Hippocampal formation (tissue), 2 donors: Measurements from ENCODE around the gene SPAG16.
"Not testable (repeated sequence)": the region's sequence is repeated elsewhere in the genome, so short reads cannot be mapped to it uniquely, and the experiment has no call there.

Source experiments
- DNase-seq, 2 donors: peaks; one replicate each; lab custom pipeline; 2025; lab: John Stamatoyannopoulos, UW

SPAG16 gene

DNA sequence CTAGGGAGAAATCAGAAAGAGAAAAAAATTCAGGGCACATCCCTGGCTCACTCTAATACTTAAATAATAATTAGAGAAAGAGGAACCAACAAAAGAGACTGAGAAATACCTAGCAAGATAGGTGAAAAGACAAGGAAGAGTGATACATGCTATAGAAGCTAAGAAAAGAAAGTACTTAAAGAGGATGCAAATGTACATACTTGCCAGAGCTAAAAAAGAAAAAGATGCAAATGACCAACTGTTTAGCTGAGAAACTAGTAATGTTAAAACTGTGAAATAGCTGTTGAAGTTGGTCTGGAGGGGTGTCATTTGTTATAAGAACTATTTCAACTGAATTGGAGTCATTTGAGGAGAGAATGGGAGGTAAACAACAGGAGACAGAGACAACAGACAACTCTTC, 412.2 kb downstream of the SPAG16 start:
- no peak for DNase-seq

DNA sequence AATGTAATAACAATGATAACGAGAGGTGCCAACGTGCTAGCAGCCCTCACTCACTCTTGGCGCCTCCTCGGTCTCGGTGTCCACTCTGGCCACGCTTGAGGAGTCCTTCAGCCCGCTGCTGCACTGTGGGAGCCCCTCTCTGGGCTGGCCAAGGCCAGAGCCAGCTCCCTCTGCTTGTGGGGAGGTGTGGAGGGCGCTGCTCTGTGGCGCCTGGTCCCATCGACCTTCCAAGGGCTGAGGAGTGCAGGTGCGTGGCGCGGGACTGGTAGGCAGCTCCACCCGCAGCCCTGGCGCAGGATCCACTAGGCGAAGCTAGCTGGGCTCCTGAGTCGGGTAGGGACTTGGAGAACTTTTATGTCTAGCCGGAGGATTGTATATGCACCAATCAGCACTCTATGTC, 417.1 kb downstream of the SPAG16 start:
- DNase-seq = not testable (repeated sequence)

DNA sequence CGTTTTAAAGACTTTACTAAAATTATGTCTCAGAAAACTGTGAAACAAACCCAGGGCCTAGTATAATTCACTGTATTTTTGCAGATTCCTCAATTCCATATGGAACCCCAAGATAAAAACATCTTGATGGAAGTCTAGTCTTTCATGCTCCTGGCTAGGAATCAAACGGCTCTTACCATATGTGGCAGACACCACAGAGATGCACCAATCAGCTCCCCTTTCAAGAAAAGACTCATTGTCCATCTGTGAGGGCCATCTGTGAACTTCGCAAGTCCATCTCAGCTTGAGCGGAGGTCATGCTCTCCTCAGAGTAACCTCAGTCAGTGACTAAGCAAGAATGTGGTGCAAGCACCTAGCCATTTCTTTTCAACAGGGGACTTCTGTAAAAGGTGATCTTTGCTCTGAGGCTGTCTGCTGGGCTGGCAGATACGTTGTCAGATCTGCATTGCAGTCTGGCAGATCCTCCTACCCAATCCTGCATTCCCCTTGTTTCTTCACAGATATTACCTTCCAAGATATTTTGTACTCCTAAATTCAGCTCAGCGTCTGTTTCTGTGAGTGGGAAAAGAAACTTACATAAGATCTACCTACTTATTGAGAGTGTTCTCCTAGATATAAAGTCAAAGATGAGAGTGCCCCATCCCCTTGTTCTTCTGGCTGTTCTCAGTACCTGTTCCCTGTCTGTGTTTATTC, 419.3 kb downstream of the SPAG16 start:
- DNase-seq = peak in 1 of 2 donors; percentile 14

DNA sequence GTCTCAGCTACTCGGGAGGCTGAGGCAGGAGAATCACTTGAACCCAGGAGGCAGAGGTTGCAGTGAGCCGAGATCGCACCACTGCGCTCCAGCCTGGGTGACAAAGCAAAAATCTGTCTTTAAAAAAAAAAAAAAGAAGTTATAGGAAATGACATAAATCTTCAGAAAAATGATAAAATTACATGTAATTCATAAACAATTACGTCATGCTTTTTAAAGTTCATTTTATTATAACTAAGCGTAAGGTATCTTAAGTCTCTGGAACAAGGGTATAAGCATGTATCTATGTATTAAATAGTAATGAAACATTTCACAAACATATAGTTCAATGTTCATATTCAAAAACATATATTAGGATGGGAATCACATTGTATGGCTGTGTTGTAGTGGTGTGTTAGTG, 425.9 kb downstream of the SPAG16 start:
- no peak for DNase-seq

DNA sequence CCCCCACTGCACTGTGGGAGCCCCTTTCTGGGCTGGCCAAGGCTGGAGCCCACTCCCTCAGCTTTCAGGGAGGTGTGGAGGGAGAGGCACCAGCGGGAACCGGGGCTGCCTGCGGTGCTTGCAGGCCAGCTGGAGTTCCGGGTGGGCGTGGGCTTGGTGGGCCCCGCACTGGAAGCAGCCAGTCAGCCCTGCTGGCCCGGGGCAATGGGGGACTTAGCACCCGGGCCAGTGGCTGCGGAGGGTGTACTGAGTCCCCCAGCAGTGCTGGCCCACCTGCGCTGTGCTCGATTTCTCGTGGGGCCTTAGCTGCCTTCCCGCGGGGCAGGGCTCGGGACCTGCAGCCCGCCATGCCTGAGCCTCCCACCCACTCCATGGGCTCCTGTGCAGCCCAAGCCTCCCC, 434.1 kb downstream of the SPAG16 start:
- DNase-seq = not testable (repeated sequence)

DNA sequence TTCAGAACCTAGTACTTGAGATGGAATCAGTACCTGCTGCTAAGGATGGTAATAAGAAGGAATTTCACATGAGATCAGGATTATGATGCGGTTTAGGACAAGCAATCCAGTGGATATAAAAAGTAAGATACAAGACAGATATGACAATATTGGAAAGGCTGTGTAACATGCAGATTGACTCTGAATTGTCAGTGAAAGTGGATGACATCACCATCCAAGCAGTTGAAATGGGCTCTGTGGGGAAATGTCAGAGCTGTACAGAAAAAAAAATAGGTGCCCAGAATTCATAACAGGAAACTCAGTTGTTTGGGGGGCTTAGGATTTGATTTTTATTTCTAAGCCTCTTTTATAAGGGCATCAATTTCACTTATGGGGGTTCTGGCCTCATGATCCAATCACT, 438.3 kb downstream of the SPAG16 start:
- no peak for DNase-seq

DNA sequence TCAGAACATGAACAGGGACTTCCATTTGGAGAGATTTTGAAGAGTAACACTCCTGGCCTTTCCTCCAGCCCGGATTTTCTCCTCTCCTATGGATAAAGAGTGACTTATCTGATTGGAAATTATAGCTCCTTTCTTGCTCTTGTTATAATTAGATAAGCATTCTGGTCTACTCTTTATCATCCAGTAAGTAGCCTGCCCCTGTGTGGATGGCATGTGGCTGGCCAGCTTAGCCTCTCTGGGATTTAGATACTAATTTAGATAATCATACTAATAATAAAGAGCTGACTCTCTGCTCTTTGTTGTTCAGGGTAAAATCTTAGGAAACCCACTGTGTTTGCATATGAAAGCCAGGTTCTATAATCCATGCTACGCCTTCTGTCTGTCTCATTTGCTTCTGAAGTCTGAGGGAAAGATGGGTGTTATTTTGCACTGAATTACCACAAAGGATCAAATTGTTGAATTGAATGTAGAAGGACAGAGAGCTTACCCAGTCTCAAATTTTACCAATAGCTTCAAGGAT, 438.8 kb downstream of the SPAG16 start:
- DNase-seq = no peak

DNA sequence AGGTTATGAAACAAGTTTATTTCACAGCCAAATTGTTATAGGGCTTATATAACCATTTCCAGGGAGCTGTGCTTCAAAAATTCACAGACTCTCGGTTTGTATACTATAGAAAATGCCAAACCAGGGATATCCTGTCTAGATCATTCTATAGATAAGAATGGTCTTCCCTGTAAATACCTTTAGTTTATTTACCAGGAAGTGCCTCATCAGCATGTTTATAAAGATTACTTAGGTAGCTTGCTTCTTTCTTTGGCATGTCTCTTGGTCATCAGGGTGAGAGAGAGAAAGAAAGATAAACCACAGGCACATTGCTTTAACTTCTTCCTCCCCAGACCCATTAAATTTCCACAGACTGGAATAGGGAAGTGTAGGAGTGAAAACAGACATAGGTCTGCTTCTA, 439.4 kb downstream of the SPAG16 start:
- DNase-seq = peak in 1 of 2 donors; percentile 10

DNA sequence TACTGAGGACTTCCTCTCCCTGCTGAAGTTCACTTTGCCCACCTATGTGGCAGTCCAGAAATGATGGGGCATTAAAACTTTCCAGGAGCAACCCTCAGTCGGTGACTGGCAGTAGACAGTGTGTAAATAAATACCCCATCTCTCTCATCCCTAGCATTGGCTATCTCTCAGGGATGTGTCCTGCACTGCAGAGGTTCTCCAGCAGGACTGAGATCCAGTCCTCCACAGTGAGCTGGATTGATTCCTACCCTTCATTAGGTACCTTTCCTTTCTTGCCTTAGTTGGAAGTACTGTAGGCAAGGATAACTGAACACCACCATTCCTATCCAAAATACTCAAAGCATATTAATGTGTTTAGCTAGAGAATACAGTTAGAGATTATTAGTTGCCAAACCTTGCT, 441.8 kb downstream of the SPAG16 start:
- no peak for DNase-seq

DNA sequence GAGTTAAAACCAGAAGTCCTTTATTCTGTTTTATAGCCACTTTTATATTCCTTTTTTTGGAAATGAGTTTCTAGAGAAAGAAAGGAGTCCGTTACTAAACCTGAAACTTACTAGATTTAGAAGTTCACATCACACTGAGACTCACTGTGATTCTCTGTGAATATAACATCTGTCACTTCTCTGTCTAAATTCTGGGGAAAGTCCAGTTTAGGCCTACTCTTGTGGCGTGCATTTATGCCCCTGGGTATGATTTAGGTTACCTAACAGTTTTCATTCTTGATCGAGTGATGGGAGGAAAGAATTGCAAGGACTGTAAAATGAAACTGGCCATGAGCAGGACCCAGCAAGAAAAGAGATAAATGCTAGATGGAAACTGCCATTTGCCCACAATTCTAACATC, 449.6 kb downstream of the SPAG16 start:
- DNase-seq = no peak

DNA sequence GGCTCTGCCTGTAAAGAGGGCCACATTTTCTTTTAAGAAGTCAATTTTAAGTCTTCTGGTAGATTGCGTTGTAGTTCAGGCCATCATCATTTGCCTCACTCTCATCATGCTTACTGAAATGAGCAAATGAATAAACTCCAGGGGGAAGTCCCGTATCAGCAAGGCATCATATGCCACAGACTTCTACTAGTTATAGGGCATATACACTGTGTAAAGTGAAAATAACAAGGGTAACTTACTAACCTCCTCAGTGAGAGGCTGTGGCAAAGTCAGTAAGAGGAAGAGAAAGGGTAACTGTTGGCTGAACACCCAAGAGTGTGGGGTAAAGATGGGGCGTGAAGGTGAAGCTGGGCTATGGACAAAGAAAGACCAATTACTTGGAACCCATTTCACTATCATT, 456.2 kb downstream of the SPAG16 start:
- DNase-seq = no peak

DNA sequence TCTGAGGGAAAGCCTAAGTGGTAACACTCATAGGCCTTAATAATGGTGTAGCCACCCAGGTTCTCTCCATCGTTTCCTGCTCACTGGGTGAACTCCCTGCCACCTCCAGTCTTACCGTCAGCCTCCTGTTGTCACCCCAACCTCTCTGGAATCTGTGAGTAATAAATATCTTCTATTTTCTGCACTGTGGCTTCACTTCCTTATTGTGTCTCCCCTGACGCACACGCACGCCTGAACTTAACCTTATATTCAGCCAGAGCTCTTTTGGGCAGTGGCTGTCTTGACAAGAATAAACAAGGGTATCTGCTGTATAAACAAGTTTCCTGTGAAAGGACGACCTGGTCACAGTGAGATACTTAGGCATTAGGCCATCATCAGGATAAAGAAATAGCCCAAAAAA, 467.2 kb downstream of the SPAG16 start:
- DNase-seq = no peak

DNA sequence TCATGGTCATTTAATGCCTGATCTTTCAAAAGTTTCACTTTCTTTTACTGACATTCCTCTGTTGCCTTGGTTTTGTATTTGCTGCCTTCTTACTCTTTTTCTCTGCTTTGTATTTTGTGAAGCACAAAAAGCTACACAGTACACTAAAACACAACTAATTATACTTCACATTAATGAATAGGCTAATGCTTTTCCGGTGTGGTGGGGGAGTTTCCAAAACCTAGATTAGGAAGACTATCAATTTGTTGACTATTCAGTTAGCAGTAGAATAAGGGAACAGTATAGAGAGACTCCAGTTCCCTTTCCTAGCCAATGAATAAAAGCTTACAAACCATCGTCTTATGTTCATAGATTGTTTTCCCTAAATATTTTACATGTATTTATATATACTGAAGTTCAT, 468.3 kb downstream of the SPAG16 start:
- no peak for DNase-seq

DNA sequence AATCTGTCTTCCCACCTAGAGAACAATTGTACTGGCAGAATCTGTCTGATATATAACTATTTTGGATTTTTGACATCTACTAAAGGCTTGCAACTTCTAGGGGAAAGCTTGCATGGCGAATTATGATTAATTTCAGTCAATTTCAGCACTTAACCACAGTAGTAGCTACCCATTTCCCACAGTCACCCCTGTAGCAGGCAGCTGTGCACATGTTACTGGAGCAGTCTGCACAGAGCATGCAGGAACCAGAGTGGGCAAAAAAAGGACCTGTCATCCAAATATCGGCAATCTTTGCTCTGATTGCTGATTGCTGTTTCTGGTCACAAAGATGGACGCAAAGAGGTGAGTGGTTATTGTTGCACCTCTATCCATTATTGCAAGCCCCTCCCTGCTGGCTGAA, 473.3 kb downstream of the SPAG16 start:
- DNase-seq = no peak

DNA sequence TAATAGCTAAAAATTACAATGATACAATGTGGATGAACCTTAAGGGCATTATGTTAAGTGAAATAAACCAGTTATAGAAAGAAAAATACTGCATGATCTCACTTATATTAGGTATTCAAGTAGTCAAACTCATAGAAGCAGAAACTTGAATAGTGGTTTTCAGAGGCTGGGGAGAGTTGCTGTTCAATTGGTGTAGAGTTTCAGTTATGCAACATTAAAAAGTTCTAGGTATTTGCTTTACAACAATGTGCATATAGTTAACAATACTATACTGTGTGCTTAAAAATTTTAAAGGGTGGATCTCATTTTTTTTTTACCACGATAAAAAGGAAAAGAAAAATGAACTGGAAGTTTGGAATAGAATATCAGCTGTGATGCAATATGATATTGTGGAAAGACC, 479.1 kb downstream of the SPAG16 start:
- no peak for DNase-seq

DNA sequence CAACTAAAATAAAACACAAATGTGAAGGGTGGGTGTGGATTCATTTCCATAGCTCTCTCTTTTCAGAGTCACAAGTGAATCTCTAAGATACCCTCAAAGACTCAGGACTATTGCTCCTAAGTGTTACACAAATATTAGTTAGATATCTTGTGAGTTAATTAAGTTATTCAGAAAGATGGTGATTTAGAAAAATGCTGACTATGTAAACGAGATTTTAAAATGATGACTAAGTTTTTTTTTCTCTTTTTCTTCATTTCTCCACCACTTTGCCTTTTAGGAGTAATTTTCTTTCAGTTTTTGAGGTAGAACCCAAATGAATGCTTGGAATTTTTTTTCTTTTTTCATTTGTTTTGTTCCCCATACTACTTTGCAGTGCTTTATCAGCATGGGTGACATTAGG, 479.7 kb downstream of the SPAG16 start:
- DNase-seq = no peak

DNA sequence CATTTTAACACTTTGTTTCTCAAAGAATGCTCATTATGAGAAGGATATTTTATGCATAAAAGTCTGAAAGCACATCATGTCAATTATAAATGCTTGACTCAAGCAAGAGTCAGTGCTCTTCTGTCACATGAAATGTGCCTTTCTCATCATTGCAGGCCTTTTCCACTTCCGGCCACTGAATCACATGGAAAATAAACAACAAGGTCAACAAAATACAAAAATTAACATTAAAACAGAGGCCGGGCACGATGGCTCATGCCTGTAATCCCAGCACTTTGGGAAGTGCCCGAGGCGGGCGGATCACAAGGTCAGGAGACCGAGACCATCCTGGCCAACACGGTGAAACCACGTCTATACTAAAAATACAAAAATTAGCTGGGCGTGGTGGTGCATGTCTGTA, 480.6 kb downstream of the SPAG16 start:
- no peak for DNase-seq

DNA sequence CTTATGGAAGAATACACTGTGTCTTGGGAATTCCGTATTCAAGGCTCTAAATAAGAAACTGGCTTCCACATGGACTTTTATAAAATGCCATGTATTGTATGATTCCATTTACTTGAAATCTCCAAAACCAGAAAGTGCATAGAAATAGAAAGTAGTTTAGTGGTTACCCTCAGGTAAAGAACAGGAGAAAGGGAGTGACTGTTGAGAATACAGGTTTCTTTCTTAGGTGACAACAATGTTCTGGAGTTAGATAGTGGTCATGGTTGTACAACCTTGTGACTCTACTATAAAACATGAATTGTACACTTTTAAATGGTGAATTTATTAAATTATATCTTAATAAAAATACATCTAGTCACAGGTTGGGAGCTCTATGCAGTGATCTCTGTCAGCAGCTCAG, 481.8 kb downstream of the SPAG16 start:
- no peak for DNase-seq

DNA sequence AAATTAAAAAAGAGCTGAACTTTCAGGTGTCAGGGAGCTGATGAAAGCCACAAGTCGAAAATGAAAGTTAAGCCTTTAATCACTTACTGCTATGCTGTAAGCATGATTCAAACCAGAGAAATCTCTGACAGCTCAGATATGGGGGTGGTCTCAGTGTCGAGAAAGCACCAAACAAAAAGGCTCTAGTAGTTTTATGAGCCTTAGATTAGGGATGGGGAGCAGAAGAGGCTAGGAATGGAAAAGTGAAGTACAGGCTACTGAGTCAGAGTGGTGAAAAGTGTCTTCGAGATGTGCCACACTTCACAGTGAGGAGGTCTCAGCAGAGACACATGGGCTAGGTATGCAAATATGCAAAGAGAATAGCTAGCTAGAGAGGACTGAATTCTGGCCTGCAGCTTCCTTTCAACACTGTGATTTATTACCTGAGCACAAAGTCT, 482.2 kb downstream of the SPAG16 start:
- DNase-seq = no peak

DNA sequence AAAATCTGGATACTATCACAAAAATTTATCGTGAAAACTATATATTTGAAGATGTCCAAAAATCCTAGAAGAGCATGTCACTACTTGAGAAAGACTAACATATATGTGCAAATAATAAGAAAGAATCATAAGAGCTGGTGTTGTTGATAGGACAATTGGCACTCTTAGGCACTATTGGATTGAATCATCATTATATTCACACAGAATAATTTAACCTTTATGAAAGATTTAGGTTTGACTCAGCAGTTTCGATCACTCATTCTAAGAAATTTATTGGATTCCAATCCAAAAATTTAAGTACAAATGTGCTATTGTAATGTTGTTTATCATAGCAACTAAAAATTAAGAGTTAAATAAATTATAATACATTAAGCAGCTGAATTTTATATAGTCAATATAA, 503.6 kb downstream of the SPAG16 start:
- DNase-seq = no peak

DNA sequence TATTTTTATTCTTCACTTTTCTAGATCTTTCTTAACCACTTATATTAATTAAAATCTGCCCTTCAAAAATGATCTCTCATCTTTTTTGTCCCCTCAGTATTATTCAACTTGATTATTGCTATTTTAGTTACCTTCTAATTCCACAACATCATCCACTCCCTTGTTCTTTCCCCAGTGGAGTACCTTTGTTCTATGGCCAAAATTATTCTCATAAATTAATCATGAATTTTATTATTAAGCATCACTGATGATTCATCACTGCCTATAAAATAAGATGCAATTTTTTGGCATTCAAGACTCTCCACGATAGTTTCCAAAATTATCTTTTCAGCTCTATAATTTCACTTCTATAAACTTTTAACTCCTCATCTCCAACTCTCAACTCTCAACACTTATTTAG, 505.7 kb downstream of the SPAG16 start:
- DNase-seq = no peak

DNA sequence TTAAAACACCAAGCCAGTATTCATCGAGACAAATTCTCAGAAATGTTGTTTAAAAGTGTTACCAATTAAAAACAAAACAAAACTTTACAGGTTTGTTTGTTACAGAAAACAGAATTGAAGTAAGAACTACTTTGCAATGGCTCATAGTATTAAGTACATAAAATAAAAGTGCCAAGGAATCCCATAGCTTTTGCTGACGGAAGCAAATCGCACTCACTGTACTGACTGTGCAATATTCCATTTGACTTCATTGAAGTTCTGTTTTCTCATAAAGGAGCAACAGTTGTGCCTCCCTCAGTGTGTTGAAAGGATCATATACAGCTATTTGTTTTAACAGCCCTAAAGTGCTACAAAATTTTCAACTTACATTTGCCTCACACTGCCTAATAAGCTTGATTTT, 507.8 kb downstream of the SPAG16 start:
- no peak for DNase-seq

DNA sequence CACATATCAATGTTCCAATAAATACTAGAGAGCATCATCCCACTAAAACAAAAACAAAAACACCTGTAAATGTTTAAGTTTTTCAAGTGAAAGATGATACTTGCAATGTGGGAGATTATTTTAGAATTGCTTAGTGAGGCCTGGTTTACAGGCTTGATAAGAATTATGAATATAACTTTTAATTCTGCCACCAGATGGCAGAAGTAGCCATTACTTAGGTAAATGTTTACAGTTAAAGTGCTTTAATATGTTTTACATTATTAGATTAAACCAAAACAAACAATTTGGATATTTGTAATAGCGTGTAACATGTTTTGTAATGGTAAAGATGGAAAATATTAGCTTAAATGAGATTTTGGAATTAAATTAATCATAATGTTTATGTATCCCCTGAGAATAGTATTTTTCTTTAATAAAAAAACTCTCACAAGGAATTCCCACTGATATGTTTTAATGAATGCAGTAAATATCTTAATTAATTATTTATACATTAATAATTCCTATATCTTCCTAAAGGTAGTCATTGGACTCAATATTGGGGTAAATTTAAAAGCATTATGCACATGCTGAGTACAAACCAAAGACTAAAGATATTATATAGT, 522.0 kb downstream of the SPAG16 start:
- DNase-seq = peak in 1 of 2 donors; percentile 12

DNA sequence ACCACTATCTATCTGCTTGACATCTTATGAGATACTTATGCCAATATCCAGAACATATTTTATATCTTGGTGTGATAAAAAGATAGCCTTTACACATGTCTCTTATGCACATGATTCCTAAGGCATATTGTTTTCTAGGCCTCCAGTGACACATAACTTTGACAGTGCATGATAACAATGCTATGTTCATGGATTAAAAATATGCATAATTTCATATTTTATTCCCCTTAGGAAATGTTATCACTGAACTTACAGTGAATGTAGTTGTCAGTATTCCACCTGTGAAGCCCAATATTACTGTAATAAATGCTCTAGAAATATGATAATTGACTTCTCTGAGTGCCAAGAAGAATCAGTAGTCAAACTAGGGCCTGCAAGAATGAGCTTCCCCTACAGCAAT, 532.3 kb downstream of the SPAG16 start:
- DNase-seq = no peak
